ENCODE results near the gene OXER1.

GRCh38 chr2:42712934-42713333 is 51.0 kb downstream of the OXER1 start:
- TF ChIP-seq, protein P1, sequence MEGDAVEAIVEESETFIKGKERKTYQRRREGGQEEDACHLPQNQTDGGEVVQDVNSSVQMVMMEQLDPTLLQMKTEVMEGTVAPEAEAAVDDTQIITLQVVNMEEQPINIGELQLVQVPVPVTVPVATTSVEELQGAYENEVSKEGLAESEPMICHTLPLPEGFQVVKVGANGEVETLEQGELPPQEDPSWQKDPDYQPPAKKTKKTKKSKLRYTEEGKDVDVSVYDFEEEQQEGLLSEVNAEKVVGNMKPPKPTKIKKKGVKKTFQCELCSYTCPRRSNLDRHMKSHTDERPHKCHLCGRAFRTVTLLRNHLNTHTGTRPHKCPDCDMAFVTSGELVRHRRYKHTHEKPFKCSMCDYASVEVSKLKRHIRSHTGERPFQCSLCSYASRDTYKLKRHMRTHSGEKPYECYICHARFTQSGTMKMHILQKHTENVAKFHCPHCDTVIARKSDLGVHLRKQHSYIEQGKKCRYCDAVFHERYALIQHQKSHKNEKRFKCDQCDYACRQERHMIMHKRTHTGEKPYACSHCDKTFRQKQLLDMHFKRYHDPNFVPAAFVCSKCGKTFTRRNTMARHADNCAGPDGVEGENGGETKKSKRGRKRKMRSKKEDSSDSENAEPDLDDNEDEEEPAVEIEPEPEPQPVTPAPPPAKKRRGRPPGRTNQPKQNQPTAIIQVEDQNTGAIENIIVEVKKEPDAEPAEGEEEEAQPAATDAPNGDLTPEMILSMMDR (IDR thresholded peaks at IDR 0.05): no peak
- TF ChIP-seq ZFX (IDR thresholded peaks at IDR 0.05; ENCODE audit: borderline replicate concordance): no peak

Data from 22Rv1 (cell line).